Natural killer cell (primary cell): ENCODE results near the gene SMIM28. TPM values are rescaled to one million over a fixed set of nuclear protein-coding genes. Genes with fewer than 3 reads are reported as not detected.

Source experiments
- ATAC-seq, 3 donors: fragments of 150-1000 bp in 2 of 3; fragments of 200-7000 bp in 1 of 3; cut with Tn5 transposase; 1 replicate in 1 of 3; 2 replicates in 2 of 3; pipeline ENCODE4 v1.10.0; 2021; ENCODE audit warnings: mild to moderate bottlenecking in 2 of 3, moderate library complexity in 2 of 3
- DNase-seq, 2 donors: peaks; one replicate each; pipeline versions ENCODE4 v3.0.0 to v3.0.0-alpha.2; 2013 to 2021; ENCODE audit warnings: mixed read lengths in 1 of 2
- H3K27ac ChIP-seq: one replicate; pipeline ENCODE4 v1.5.1; 2013; ENCODE audit warnings: mild to moderate bottlenecking, low read length
- H3K27me3 ChIP-seq: one replicate; pipeline ENCODE4 v1.6.1; 2013; ENCODE audit warnings: low read length; ENCODE audit not compliant: control insufficient read depth, insufficient read depth
- H3K36me3 ChIP-seq: one replicate; pipeline ENCODE4 v1.6.1; 2013; ENCODE audit warnings: low read length; ENCODE audit not compliant: control insufficient read depth, insufficient read depth
- H3K4me1 ChIP-seq: one replicate; pipeline ENCODE4 v1.6.1; 2013; ENCODE audit warnings: low read length; ENCODE audit not compliant: control insufficient read depth, insufficient read depth
- H3K4me3 ChIP-seq: one replicate; pipeline ENCODE4 v1.5.1; 2013; ENCODE audit warnings: low read length
- H3K9me3 ChIP-seq: one replicate; pipeline ENCODE4 v1.6.1; 2013; ENCODE audit warnings: low read length; ENCODE audit not compliant: control insufficient read depth, insufficient read depth
- H3K27ac Mint-ChIP-seq, 2 donors: one replicate each; pipeline ENCODE4 v1.8.0; 2022; ENCODE audit warnings: mild to moderate bottlenecking in 2 of 2, mixed read lengths in 2 of 2, moderate library complexity in 1 of 2
- H3K27me3 Mint-ChIP-seq, 2 donors: one replicate each; pipeline ENCODE4 v1.8.0; 2022; ENCODE audit warnings: low read depth in 2 of 2, mixed read lengths in 2 of 2
- H3K36me3 Mint-ChIP-seq: one replicate; pipeline ENCODE4 v1.8.0; 2022; ENCODE audit warnings: mixed read lengths
- H3K4me1 Mint-ChIP-seq, 2 donors: one replicate each; pipeline ENCODE4 v1.8.0; 2022; ENCODE audit warnings: mixed read lengths in 2 of 2
- H3K4me3 Mint-ChIP-seq: one replicate; pipeline ENCODE4 v1.8.0; 2022; ENCODE audit warnings: mild to moderate bottlenecking, moderate library complexity, mixed read lengths
- H3K9me3 Mint-ChIP-seq, 2 donors: one replicate each; pipeline ENCODE4 v1.8.0; 2022; ENCODE audit warnings: mixed read lengths in 2 of 2
- WGBS: methylation state at CpG from one replicate; pipeline ENCODE4 v1.1.7; 2013; ENCODE audit warnings: missing lambda C conversion rate; ENCODE audit not compliant: insufficient coverage; 5-methylcytosine and 5-hydroxymethylcytosine counted together
- intact Hi-C: fragments of 100-400 bp; cut with micrococcal nuclease; formaldehyde crosslinking; loops from one replicate; pipeline ENCODE4 v1.14.2; 2022
- total RNA-seq, 4 donors: library from RNA; stranded (reverse); fragments of 120-200 nt in 1 of 4; gene quantifications; one replicate each; pipeline versions ENCODE4 v1.2.3 to v1.2.4, GENCODE V29; 2013 to 2022
- TF ChIP-seq, protein P1 (sequence below): fragments of 200-600 bp; IDR thresholded peaks from one replicate; pipeline ENCODE4 v1.8.0; 2022; ENCODE audit warnings: antibody characterized with exemption

The SMIM28 gene
- total RNA-seq, 3 donors from 2014 or later (not counting 1 experiment from before 2014, with no cell fraction given) = not detected

- Histone ChIP-seq H3K4me1 (no peaks in the 10 kb centered on the region), H3K4me3 (no peak overlapping the region), H3K27ac (no peak overlapping the region), H3K9me3 (no peaks in the 10 kb centered on the region), H3K27me3 (no peaks in the 10 kb centered on the region), H3K36me3 (no peaks in the 10 kb centered on the region)
- Mint-ChIP-seq H3K27ac (no peak overlapping the region), H3K9me3 (no peaks in the 10 kb centered on the region), H3K4me3 (no peak overlapping the region), H3K27me3 (peaks cover 8 to 11% of the 10 kb centered on the region in 2 donors), H3K36me3 (no peaks in the 10 kb centered on the region), H3K4me1 (no peaks in the 10 kb centered on the region)
- TF ChIP-seq, protein P1, sequence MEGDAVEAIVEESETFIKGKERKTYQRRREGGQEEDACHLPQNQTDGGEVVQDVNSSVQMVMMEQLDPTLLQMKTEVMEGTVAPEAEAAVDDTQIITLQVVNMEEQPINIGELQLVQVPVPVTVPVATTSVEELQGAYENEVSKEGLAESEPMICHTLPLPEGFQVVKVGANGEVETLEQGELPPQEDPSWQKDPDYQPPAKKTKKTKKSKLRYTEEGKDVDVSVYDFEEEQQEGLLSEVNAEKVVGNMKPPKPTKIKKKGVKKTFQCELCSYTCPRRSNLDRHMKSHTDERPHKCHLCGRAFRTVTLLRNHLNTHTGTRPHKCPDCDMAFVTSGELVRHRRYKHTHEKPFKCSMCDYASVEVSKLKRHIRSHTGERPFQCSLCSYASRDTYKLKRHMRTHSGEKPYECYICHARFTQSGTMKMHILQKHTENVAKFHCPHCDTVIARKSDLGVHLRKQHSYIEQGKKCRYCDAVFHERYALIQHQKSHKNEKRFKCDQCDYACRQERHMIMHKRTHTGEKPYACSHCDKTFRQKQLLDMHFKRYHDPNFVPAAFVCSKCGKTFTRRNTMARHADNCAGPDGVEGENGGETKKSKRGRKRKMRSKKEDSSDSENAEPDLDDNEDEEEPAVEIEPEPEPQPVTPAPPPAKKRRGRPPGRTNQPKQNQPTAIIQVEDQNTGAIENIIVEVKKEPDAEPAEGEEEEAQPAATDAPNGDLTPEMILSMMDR = no peak
- peak in 1 of 2 donors; percentile 19 for DNase-seq
- ATAC-seq = peak in 1 of 3 donors; percentile 38
- intact Hi-C loops = no loop called here
Observed at GRCh38 chr6:138372711-138373463, 4.8 kb upstream of the SMIM28 start.

DNA sequence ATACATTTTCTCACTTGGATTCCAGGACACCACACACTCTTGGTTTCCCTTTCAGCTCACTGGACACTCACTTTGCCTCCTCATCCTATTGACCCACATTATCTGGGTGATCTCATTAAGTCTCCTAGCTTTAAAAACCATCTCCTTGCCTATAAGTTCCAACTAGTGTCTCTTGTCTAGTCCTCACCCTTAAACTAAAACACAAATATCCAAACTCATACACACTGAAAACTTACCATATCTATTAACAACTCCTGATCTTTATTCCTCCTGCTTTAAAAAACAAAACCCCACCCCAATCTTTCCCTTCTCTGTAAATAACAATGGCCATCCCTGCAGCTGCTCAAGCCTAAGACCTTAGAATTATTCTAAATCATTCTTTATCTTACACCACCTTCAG is 3.5 kb upstream of the SMIM28 start:
- H3K27me3 ChIP-seq = no peaks in the 10 kb centered on the region
- H3K4me3 ChIP-seq = no peak overlapping the region
- H3K4me1 ChIP-seq = no peaks in the 10 kb centered on the region
- no peaks in the 10 kb centered on the region for H3K4me1 Mint-ChIP-seq
- no peaks in the 10 kb centered on the region for H3K36me3 ChIP-seq
- H3K27ac ChIP-seq = no peak overlapping the region
- no peak for ATAC-seq
- no peaks in the 10 kb centered on the region for H3K36me3 Mint-ChIP-seq
- H3K9me3 ChIP-seq = no peaks in the 10 kb centered on the region
- no peaks in the 10 kb centered on the region for H3K9me3 Mint-ChIP-seq
- no peak overlapping the region for H3K27ac Mint-ChIP-seq
- DNase-seq = no peak
- TF ChIP-seq, protein P1 = no peak
- intact Hi-C loops = no loop called here
- no peak overlapping the region for H3K4me3 Mint-ChIP-seq
- peaks cover 8 to 11% of the 10 kb centered on the region in 2 donors for H3K27me3 Mint-ChIP-seq

- H3K27me3 Mint-ChIP-seq = peaks cover 8 to 11% of the 10 kb centered on the region in 2 donors
- Histone ChIP-seq H3K27ac (no peak overlapping the region), H3K27me3 (no peaks in the 10 kb centered on the region), H3K4me3 (no peak overlapping the region), H3K36me3 (no peaks in the 10 kb centered on the region), H3K4me1 (no peaks in the 10 kb centered on the region), H3K9me3 (no peaks in the 10 kb centered on the region)
- H3K36me3 Mint-ChIP-seq = no peaks in the 10 kb centered on the region
- ATAC-seq (no peak), DNase-seq (no peak)
- H3K9me3 Mint-ChIP-seq = no peaks in the 10 kb centered on the region
- TF ChIP-seq, protein P1 = no peak
- WGBS = 93% methylated on average over 2 of the region's 2 CpGs
- intact Hi-C loops = no loop called here
- H3K4me3 Mint-ChIP-seq = no peak overlapping the region
- no peak overlapping the region for H3K27ac Mint-ChIP-seq
- H3K4me1 Mint-ChIP-seq = no peaks in the 10 kb centered on the region
Observed at GRCh38 chr6:138374815-138375214, 2.9 kb upstream of the SMIM28 start.

DNA sequence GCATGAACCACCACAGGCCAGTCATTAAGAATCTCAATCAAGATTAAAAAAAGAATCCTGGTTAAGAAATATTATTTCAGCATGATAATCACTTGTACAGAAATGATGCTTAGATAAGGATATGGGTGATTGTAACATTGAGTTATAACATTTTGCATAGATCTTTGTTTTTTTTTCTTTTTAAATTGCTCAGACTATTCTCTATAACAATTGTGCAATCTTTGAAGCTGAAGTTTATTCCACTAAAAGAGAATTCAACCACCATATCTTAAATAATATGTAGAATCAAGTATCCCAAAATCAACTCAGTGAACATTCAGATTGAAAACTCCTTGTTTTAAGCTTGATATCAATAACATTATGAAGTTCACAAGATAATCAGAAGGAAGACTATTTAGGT is 663 bp upstream of the SMIM28 start:
- Histone ChIP-seq H3K9me3 (no peaks in the 10 kb centered on the region), H3K27ac (no peak overlapping the region), H3K36me3 (no peaks in the 10 kb centered on the region), H3K27me3 (no peaks in the 10 kb centered on the region), H3K4me3 (no peak overlapping the region), H3K4me1 (no peaks in the 10 kb centered on the region)
- peaks cover 1 to 7% of the 10 kb centered on the region in 2 donors for H3K27me3 Mint-ChIP-seq
- intact Hi-C loops = no loop called here
- H3K4me3 Mint-ChIP-seq = no peak overlapping the region
- DNase-seq (no peak), ATAC-seq (no peak)
- no peaks in the 10 kb centered on the region for H3K36me3 Mint-ChIP-seq
- TF ChIP-seq, protein P1 = no peak
- no peaks in the 10 kb centered on the region for H3K9me3 Mint-ChIP-seq
- H3K4me1 Mint-ChIP-seq = no peaks in the 10 kb centered on the region
- no peak overlapping the region for H3K27ac Mint-ChIP-seq
